Fibroblast of lung (primary cell): Measurements from ENCODE around the gene PPP1R1C.

Source experiments
- EZH2 ChIP-seq: IDR thresholded peaks from 2 replicates; pipeline ENCODE4 v1.5.1; 2012; ENCODE audit warnings: low read length, control low read depth, mild to moderate bottlenecking; ENCODE audit errors: missing control alignments
- TF ChIP-seq, protein P1 (sequence below), 2 donors: IDR thresholded peaks in 1 of 2; conservative IDR thresholded peaks in 1 of 2; 1 replicate in 1 of 2; 2 replicates in 1 of 2; pipeline ENCODE4 v1.5.1; 2011 to 2012; ENCODE audit warnings: low read length in 2 of 2, control low read depth in 1 of 2, inconsistent platforms in 1 of 2, low read depth in 1 of 2, mild to moderate bottlenecking in 1 of 2

DNA sequence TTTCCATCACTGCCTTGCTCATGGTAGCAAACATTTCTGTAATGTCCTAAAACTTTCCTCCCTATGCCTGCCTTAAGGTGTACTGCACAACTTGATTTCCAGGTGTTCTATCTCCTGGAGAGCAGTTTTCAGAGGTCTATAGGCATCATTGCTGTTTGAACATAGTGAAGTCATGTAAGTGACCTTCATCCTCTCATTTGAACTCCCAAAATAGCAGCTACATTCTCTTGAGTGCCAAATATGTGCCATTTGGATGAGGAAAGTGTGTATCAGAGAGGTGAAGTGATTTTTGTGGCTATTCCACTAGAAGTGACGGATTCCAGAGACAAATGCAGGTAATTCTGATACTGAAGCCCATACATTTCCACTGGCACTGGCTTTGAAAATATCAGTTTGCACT is 3.4 kb downstream of the PPP1R1C start:
- TF ChIP-seq, protein P1, sequence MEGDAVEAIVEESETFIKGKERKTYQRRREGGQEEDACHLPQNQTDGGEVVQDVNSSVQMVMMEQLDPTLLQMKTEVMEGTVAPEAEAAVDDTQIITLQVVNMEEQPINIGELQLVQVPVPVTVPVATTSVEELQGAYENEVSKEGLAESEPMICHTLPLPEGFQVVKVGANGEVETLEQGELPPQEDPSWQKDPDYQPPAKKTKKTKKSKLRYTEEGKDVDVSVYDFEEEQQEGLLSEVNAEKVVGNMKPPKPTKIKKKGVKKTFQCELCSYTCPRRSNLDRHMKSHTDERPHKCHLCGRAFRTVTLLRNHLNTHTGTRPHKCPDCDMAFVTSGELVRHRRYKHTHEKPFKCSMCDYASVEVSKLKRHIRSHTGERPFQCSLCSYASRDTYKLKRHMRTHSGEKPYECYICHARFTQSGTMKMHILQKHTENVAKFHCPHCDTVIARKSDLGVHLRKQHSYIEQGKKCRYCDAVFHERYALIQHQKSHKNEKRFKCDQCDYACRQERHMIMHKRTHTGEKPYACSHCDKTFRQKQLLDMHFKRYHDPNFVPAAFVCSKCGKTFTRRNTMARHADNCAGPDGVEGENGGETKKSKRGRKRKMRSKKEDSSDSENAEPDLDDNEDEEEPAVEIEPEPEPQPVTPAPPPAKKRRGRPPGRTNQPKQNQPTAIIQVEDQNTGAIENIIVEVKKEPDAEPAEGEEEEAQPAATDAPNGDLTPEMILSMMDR (conservative IDR thresholded peaks at IDR 0.05 in 1 of 2, IDR thresholded peaks at IDR 0.05 in 1 of 2; ENCODE audit: low read depth in 1 of 2, low read length in 2 of 2), result no peak
- no peak for TF ChIP-seq EZH2
